Glutamatergic neuron (in vitro differentiated cells): ENCODE results near the gene FPGS. TPM values are rescaled to one million over a fixed set of nuclear protein-coding genes. Genes with fewer than 3 reads are reported as not detected.
"Not testable (repeated sequence)": the region's sequence is repeated elsewhere in the genome, so short reads cannot be mapped to it uniquely, and the experiment has no call there.

Experiments
- DNase-seq: peaks from one replicate; pipeline ENCODE4 v3.0.0; 2022
- H3K27ac Mint-ChIP-seq: one replicate; pipeline ENCODE4 v1.8.0; 2020; ENCODE audit warnings: mild to moderate bottlenecking, mixed read lengths, inconsistent platforms; ENCODE audit not compliant: unreplicated experiment
- H3K27me3 Mint-ChIP-seq: one replicate; pipeline ENCODE4 v1.8.0; 2020; ENCODE audit warnings: mild to moderate bottlenecking, moderate library complexity, mixed read lengths, inconsistent platforms; ENCODE audit not compliant: unreplicated experiment
- H3K36me3 Mint-ChIP-seq: one replicate; pipeline ENCODE4 v1.8.0; 2020; ENCODE audit warnings: mild to moderate bottlenecking, mixed read lengths, inconsistent platforms; ENCODE audit not compliant: unreplicated experiment
- H3K4me1 Mint-ChIP-seq: one replicate; pipeline ENCODE4 v1.8.0; 2020; ENCODE audit warnings: mild to moderate bottlenecking, low read depth, mixed read lengths, inconsistent platforms; ENCODE audit not compliant: unreplicated experiment
- H3K4me3 Mint-ChIP-seq: one replicate; pipeline ENCODE4 v1.8.0; 2020; ENCODE audit warnings: mild to moderate bottlenecking, mixed read lengths, inconsistent platforms; ENCODE audit not compliant: unreplicated experiment
- H3K9me3 Mint-ChIP-seq: one replicate; pipeline ENCODE4 v1.8.0; 2020; ENCODE audit warnings: mild to moderate bottlenecking, moderate library complexity, mixed read lengths, inconsistent platforms; ENCODE audit not compliant: unreplicated experiment
- CTCF ChIP-seq: fragments of 200-600 bp; sonication (generic); IDR thresholded peaks from one replicate; pipeline ENCODE4 v1.5.0; 2021; ENCODE audit not compliant: partially characterized antibody, unreplicated experiment
- total RNA-seq: library from RNA; stranded (reverse); fragmentation: NEBNext Ultra II Directional; extraction: Animal tissue kit (Norgen Biotek cat#: 25700); gene quantifications from one replicate; pipeline ENCODE4 v1.2.1, GENCODE V29; 2021; ENCODE audit not compliant: unreplicated experiment

FPGS gene
- total RNA-seq, 1 donor from 2014 or later, result 44.2 TPM

DNA sequence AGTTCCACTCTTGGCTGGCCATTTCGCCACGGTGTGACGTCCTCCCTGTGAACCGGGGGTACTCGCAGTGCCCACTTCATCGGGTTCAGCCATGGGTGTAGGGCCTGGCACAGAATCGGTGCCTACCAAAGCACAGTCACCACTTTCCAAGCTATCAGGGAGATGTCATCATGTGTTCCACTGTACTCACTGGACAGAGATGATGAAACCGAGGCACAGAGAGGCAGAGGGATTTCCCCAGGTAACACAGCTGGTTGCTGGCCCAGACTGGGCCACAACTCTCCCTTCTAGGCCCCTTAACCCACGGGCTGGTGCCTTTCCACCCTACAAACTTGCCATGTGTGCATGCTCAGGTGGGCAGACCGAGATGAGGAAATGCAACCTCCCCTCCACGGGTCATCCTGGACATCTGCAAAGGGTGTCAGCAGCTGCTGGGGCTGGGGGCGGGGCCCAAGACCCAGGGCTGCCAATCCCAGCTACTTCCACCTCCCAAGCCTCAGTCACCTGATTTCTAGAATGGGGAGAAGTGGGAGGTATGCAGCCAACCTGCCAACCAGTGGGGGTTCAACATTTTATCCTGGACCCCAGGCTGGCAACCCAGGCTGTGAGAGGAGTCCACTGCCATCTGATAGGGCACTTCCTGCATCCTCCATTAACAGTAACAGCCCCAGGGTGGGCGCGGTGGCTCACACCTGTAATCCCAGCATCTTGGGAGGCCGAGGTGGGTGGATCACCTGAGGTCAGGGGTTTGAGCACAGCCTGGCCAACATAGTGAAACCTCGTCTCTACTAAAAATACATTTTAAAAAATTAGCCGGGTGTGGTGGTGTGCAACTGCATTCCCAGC is 23.3 kb upstream of the FPGS start:
- no peak for DNase-seq
- Mint-ChIP-seq H3K9me3 (peaks cover 8% of the 10 kb centered on the region), H3K4me1 (peaks cover 10% of the 10 kb centered on the region), H3K4me3 (no peak overlapping the region), H3K27me3 (no peaks in the 10 kb centered on the region), H3K36me3 (no peaks in the 10 kb centered on the region), H3K27ac (peak overlapping the region; percentile 28)
- TF ChIP-seq CTCF, result no peak

GRCh38 chr9:127780126-127780885 is 22.4 kb upstream of the FPGS start:
- H3K27me3 Mint-ChIP-seq, result no peaks in the 10 kb centered on the region
- peaks cover 12% of the 10 kb centered on the region for H3K4me1 Mint-ChIP-seq
- H3K27ac Mint-ChIP-seq, result no peak overlapping the region
- H3K9me3 Mint-ChIP-seq, result peaks cover 11% of the 10 kb centered on the region
- DNase-seq, result no peak
- no peak for TF ChIP-seq CTCF
- no peaks in the 10 kb centered on the region for H3K36me3 Mint-ChIP-seq
- H3K4me3 Mint-ChIP-seq, result no peak overlapping the region

- Mint-ChIP-seq H3K9me3 (peaks cover 11% of the 10 kb centered on the region), H3K4me1 (peaks cover 12% of the 10 kb centered on the region)
- not testable (repeated sequence) for H3K27ac Mint-ChIP-seq, H3K4me3 Mint-ChIP-seq, H3K27me3 Mint-ChIP-seq, DNase-seq, H3K36me3 Mint-ChIP-seq
Measured at GRCh38 chr9:127780909-127781308, 21.8 kb upstream of the FPGS start.

DNA sequence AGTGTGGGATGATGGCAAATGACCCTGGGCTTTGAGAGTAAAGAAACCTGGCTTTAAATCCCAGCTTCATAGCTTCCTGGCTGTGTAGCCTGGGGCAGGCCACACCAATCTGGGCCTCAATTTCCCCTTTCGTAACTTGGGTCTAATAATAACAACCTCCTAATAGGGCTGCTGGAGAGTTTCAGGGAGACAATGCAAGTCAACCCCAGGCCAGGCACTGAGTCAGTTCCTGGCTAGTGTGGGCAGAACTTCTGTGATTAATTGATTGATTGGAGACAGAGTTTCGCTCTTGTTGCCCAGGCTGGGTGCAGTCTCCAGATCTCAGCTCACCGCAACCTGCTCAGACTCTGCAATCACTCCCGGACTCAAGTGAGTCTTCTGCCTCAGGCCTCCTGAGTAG is 20.9 kb upstream of the FPGS start:
- Mint-ChIP-seq H3K4me1 (peaks cover 12% of the 10 kb centered on the region), H3K27ac (no peak overlapping the region), H3K36me3 (no peaks in the 10 kb centered on the region), H3K4me3 (no peak overlapping the region), H3K27me3 (peaks cover 3% of the 10 kb centered on the region), H3K9me3 (peaks cover 15% of the 10 kb centered on the region)
- TF ChIP-seq CTCF, result no peak
- DNase-seq, result no peak

GRCh38 chr9:127783111-127784008 is 19.3 kb upstream of the FPGS start:
- Mint-ChIP-seq H3K27me3 (peaks cover 4% of the 10 kb centered on the region), H3K36me3 (no peaks in the 10 kb centered on the region), H3K4me3 (no peak overlapping the region), H3K27ac (peak overlapping the region; percentile 62), H3K4me1 (peaks cover 7% of the 10 kb centered on the region), H3K9me3 (peaks cover 10% of the 10 kb centered on the region)
- no peak for DNase-seq
- no peak for TF ChIP-seq CTCF
